CD8-positive, alpha-beta memory T cell (primary cell): Measurements from ENCODE around the gene PNMA6E. TPM values are rescaled to one million over a fixed set of nuclear protein-coding genes. Genes with fewer than 3 reads are reported as not detected.

Experiments used
- CTCF ChIA-PET: fragments of 350-600 bp; sonication (Branson Sonifier 250); formaldehyde crosslinking; loops from one replicate; lab custom pipeline; 2021; ENCODE audit warnings: antibody characterized with exemption; lab: Charles Lee
- POLR2A ChIA-PET: fragments of 350-600 bp; sonication (Branson Sonifier 250); formaldehyde crosslinking; loops from one replicate; lab custom pipeline; 2021; ENCODE audit warnings: antibody characterized with exemption; lab: Charles Lee
- DNase-seq, 5 donors: peaks; one replicate each; pipeline versions ENCODE4 v3.0.0 to v3.0.0-alpha.2; 2020 to 2022; ENCODE audit warnings: mixed read lengths in 1 of 5
- H3K27ac ChIP-seq: one replicate; pipeline ENCODE4 v1.7.0; 2013; ENCODE audit warnings: low read depth, mild to moderate bottlenecking, low read length, moderate library complexity
- H3K27me3 ChIP-seq: 2 replicates; pipeline ENCODE4 v1.7.0; 2013; ENCODE audit warnings: low read length, mild to moderate bottlenecking; ENCODE audit not compliant: insufficient read depth, poor library complexity, severe bottlenecking
- H3K36me3 ChIP-seq: 2 replicates; pipeline ENCODE4 v1.7.0; 2013; ENCODE audit warnings: mild to moderate bottlenecking, low read length, moderate library complexity; ENCODE audit not compliant: insufficient read depth
- H3K4me1 ChIP-seq: 2 replicates; pipeline ENCODE4 v1.7.0; 2013; ENCODE audit warnings: mild to moderate bottlenecking, low read length, moderate library complexity; ENCODE audit not compliant: insufficient read depth
- H3K4me3 ChIP-seq: 2 replicates; pipeline ENCODE4 v1.7.0; 2013; ENCODE audit warnings: mild to moderate bottlenecking, low read length
- H3K9me3 ChIP-seq: 2 replicates; pipeline ENCODE4 v1.7.0; 2013; ENCODE audit warnings: mild to moderate bottlenecking, low read length
- H3K27ac Mint-ChIP-seq, 8 donors: one replicate each; pipeline ENCODE4 v1.8.0; 2020 to 2021; ENCODE audit warnings: mixed read lengths in 8 of 8, mild to moderate bottlenecking in 6 of 8, inconsistent platforms in 3 of 8, moderate library complexity in 3 of 8
- H3K27me3 Mint-ChIP-seq, 2 donors: one replicate each; pipeline ENCODE4 v1.8.0; 2020 to 2021; ENCODE audit warnings: mixed read lengths in 2 of 2, mild to moderate bottlenecking in 1 of 2, moderate library complexity in 1 of 2
- H3K36me3 Mint-ChIP-seq, 3 donors: one replicate each; pipeline ENCODE4 v1.8.0; 2020 to 2021; ENCODE audit warnings: mixed read lengths in 3 of 3, inconsistent platforms in 1 of 3, mild to moderate bottlenecking in 1 of 3
- H3K4me1 Mint-ChIP-seq, 3 donors: one replicate each; pipeline ENCODE4 v1.8.0; 2020 to 2021; ENCODE audit warnings: mixed read lengths in 3 of 3, inconsistent platforms in 1 of 3, mild to moderate bottlenecking in 1 of 3
- H3K4me3 Mint-ChIP-seq, 7 donors: one replicate each; pipeline ENCODE4 v1.8.0; 2020 to 2021; ENCODE audit warnings: mixed read lengths in 7 of 7, mild to moderate bottlenecking in 6 of 7, moderate library complexity in 4 of 7, inconsistent platforms in 2 of 7
- H3K9me3 Mint-ChIP-seq, 5 donors: one replicate each; pipeline ENCODE4 v1.8.0; 2020 to 2022; ENCODE audit warnings: mixed read lengths in 5 of 5, mild to moderate bottlenecking in 3 of 5, moderate library complexity in 2 of 5, inconsistent platforms in 1 of 5
- polyA plus RNA-seq: library from polyadenylated mRNA; unstranded; fragments of 300-500 nt; fragmentation: Illumina TruSeq; gene quantifications from one replicate; pipeline ENCODE4 v1.2.3, GENCODE V29; 2021
- total RNA-seq, 2 experiments: library from RNA; stranded (reverse); gene quantifications; one replicate each; pipeline ENCODE4 v1.2.3, GENCODE V29; 2021

PNMA6E gene
- total and polyA plus RNA-seq, 3 experiments from 2014 or later = not detected

- ChIA-PET CTCF (no interaction called here), POLR2A (interaction anchor here (0.7 kb wide), 1 partner anchor 415 kb away, joined by 5 read pairs; no protein-coding TSS in a partner anchor)
- no peak for DNase-seq
- H3K9me3 ChIP-seq = no peaks in the 10 kb centered on the region
- no peaks in the 10 kb centered on the region for H3K4me1 ChIP-seq
- H3K4me3 ChIP-seq = no peak overlapping the region
- H3K36me3 Mint-ChIP-seq = no peaks in the 10 kb centered on the region
- H3K4me3 Mint-ChIP-seq = no peak overlapping the region
- H3K27me3 ChIP-seq = no peaks in the 10 kb centered on the region
- H3K36me3 ChIP-seq = no peaks in the 10 kb centered on the region
- no peak overlapping the region for H3K27ac ChIP-seq
- H3K27me3 Mint-ChIP-seq = peaks cover 22 to 25% of the 10 kb centered on the region in 2 donors
- no peak overlapping the region for H3K27ac Mint-ChIP-seq
- no peaks in the 10 kb centered on the region for H3K4me1 Mint-ChIP-seq
- no peaks in the 10 kb centered on the region for H3K9me3 Mint-ChIP-seq
These were observed 28.2 kb downstream of the PNMA6E start for GRCh38 chrX:153372949-153373348.

GRCh38 chrX:153371256-153371655, 29.9 kb downstream of the PNMA6E start:
- Mint-ChIP-seq H3K4me1 (no peaks in the 10 kb centered on the region), H3K27ac (no peak overlapping the region), H3K9me3 (no peaks in the 10 kb centered on the region), H3K27me3 (peaks cover 22 to 28% of the 10 kb centered on the region in 2 donors), H3K4me3 (no peak overlapping the region), H3K36me3 (no peaks in the 10 kb centered on the region)
- Histone ChIP-seq H3K9me3 (no peaks in the 10 kb centered on the region), H3K4me3 (no peak overlapping the region), H3K27ac (no peak overlapping the region), H3K36me3 (no peaks in the 10 kb centered on the region), H3K27me3 (no peaks in the 10 kb centered on the region), H3K4me1 (no peaks in the 10 kb centered on the region)
- CTCF ChIA-PET = no interaction called here
- POLR2A ChIA-PET = no interaction called here
- DNase-seq = no peak

GRCh38 chrX:153370293-153371055, 30.7 kb downstream of the PNMA6E start:
- DNase-seq = no peak
- Histone ChIP-seq H3K27ac (no peak overlapping the region), H3K4me1 (no peaks in the 10 kb centered on the region), H3K27me3 (no peaks in the 10 kb centered on the region), H3K36me3 (no peaks in the 10 kb centered on the region), H3K4me3 (no peak overlapping the region), H3K9me3 (no peaks in the 10 kb centered on the region)
- CTCF ChIA-PET = no interaction called here
- Mint-ChIP-seq H3K27ac (peak overlapping the region in 1 of 8 donors; percentile 44), H3K36me3 (no peaks in the 10 kb centered on the region), H3K9me3 (no peaks in the 10 kb centered on the region), H3K4me3 (no peak overlapping the region), H3K4me1 (no peaks in the 10 kb centered on the region), H3K27me3 (peaks cover 22 to 28% of the 10 kb centered on the region in 2 donors)
- POLR2A ChIA-PET = no interaction called here

- Mint-ChIP-seq H3K36me3 (no peaks in the 10 kb centered on the region), H3K4me1 (no peaks in the 10 kb centered on the region), H3K27ac (no peak overlapping the region), H3K27me3 (peaks cover 17 to 19% of the 10 kb centered on the region in 2 donors), H3K9me3 (no peaks in the 10 kb centered on the region), H3K4me3 (no peak overlapping the region)
- no peaks in the 10 kb centered on the region for H3K9me3 ChIP-seq
- ChIA-PET CTCF (no interaction called here), POLR2A (no interaction called here)
- H3K36me3 ChIP-seq = no peaks in the 10 kb centered on the region
- H3K4me3 ChIP-seq = no peak overlapping the region
- no peaks in the 10 kb centered on the region for H3K4me1 ChIP-seq
- H3K27me3 ChIP-seq = no peaks in the 10 kb centered on the region
- DNase-seq = no peak
- no peak overlapping the region for H3K27ac ChIP-seq
These were observed 34.1 kb downstream of the PNMA6E start for GRCh38 chrX:153366878-153367538.

GRCh38 chrX:153366119-153366518, 35.0 kb downstream of the PNMA6E start:
- POLR2A ChIA-PET = no interaction called here

GRCh38 chrX:153365670-153366069, 35.5 kb downstream of the PNMA6E start:
- no peak overlapping the region for H3K4me3 ChIP-seq
- peaks cover 10 to 12% of the 10 kb centered on the region in 2 donors for H3K27me3 Mint-ChIP-seq
- no peak for DNase-seq
- H3K27ac Mint-ChIP-seq = no peak overlapping the region
- no peaks in the 10 kb centered on the region for H3K4me1 ChIP-seq
- POLR2A ChIA-PET = no interaction called here
- no peaks in the 10 kb centered on the region for H3K9me3 Mint-ChIP-seq
- CTCF ChIA-PET = no interaction called here
- no peaks in the 10 kb centered on the region for H3K4me1 Mint-ChIP-seq
- no peaks in the 10 kb centered on the region for H3K9me3 ChIP-seq
- no peak overlapping the region for H3K27ac ChIP-seq
- no peaks in the 10 kb centered on the region for H3K27me3 ChIP-seq
- H3K36me3 ChIP-seq = no peaks in the 10 kb centered on the region
- no peaks in the 10 kb centered on the region for H3K36me3 Mint-ChIP-seq
- H3K4me3 Mint-ChIP-seq = no peak overlapping the region

More at GRCh38 chrX:153366119-153366518, 35.0 kb downstream of the PNMA6E start:
- no peaks in the 10 kb centered on the region for H3K36me3 ChIP-seq
- no peaks in the 10 kb centered on the region for H3K9me3 ChIP-seq
- Mint-ChIP-seq H3K27ac (no peak overlapping the region), H3K9me3 (no peaks in the 10 kb centered on the region), H3K4me1 (no peaks in the 10 kb centered on the region), H3K4me3 (no peak overlapping the region), H3K27me3 (peaks cover 14 to 15% of the 10 kb centered on the region in 2 donors), H3K36me3 (no peaks in the 10 kb centered on the region)
- no peak overlapping the region for H3K4me3 ChIP-seq
- H3K27ac ChIP-seq = no peak overlapping the region
- CTCF ChIA-PET = no interaction called here
- DNase-seq = no peak
- no peaks in the 10 kb centered on the region for H3K4me1 ChIP-seq
- H3K27me3 ChIP-seq = no peaks in the 10 kb centered on the region

- Histone ChIP-seq H3K9me3 (no peaks in the 10 kb centered on the region), H3K36me3 (no peaks in the 10 kb centered on the region), H3K27ac (no peak overlapping the region), H3K4me3 (no peak overlapping the region), H3K27me3 (no peaks in the 10 kb centered on the region), H3K4me1 (no peaks in the 10 kb centered on the region)
- Mint-ChIP-seq H3K36me3 (peaks cover 0 to 6% (median 0%) of the 10 kb centered on the region in 3 donors), H3K27ac (no peak overlapping the region), H3K4me3 (no peak overlapping the region), H3K4me1 (no peaks in the 10 kb centered on the region), H3K9me3 (peaks cover 0 to 19% (median 5%) of the 10 kb centered on the region in 5 donors), H3K27me3 (peaks cover 0 to 5% of the 10 kb centered on the region in 2 donors)
- ChIA-PET POLR2A (no interaction called here), CTCF (no interaction called here)
- DNase-seq = no peak
These were observed 39.3 kb downstream of the PNMA6E start for GRCh38 chrX:153361781-153362397.

GRCh38 chrX:153357877-153358276, 43.3 kb downstream of the PNMA6E start:
- CTCF ChIA-PET = no interaction called here
- Mint-ChIP-seq H3K27me3 (peaks cover 0 to 5% of the 10 kb centered on the region in 2 donors), H3K27ac (no peak overlapping the region), H3K36me3 (peaks cover 0 to 6% (median 0%) of the 10 kb centered on the region in 3 donors), H3K4me3 (no peak overlapping the region), H3K4me1 (no peaks in the 10 kb centered on the region), H3K9me3 (peaks cover 0 to 19% (median 5%) of the 10 kb centered on the region in 5 donors)
- H3K4me3 ChIP-seq = no peak overlapping the region
- DNase-seq = no peak
- no peaks in the 10 kb centered on the region for H3K27me3 ChIP-seq
- POLR2A ChIA-PET = no interaction called here
- H3K27ac ChIP-seq = no peak overlapping the region
- no peaks in the 10 kb centered on the region for H3K36me3 ChIP-seq
- H3K4me1 ChIP-seq = no peaks in the 10 kb centered on the region
- no peaks in the 10 kb centered on the region for H3K9me3 ChIP-seq
